ENCODE measurements around the gene GPR18.

- TF ChIP-seq CTCF (IDR thresholded peaks at IDR 0.05) (no peak), POLR2A (IDR thresholded peaks at IDR 0.05) (no peak), EP300 (IDR thresholded peaks at IDR 0.05) (no peak)
Measured at GRCh38 chr13:99251921-99252320, 6.3 kb downstream of the GPR18 start.
